PC-3 (cell line): ENCODE results near the gene NLGN2.

Source experiments
- CTCF ChIP-seq: fragments of 300-600 bp; sonication (generic); conservative IDR thresholded peaks from 2 replicates; pipeline ENCODE4 v1.5.1; 2017; ENCODE audit warnings: antibody characterized with exemption, low read depth, mild to moderate bottlenecking, low read length
- EZH2 ChIP-seq: fragments of 300-600 bp; sonication (generic); IDR thresholded peaks from one replicate; pipeline ENCODE4 v1.6.1; 2017; ENCODE audit warnings: antibody characterized with exemption, mild to moderate bottlenecking, low read length; ENCODE audit not compliant: unreplicated experiment

GRCh38 chr17:7403727-7403976 lies 4.0 kb upstream of the NLGN2 start:
- no peak for TF ChIP-seq CTCF
- no peak for TF ChIP-seq EZH2
